HepG2 (cell line): ENCODE measurements around the gene PCSK2.
"Not testable (repeated sequence)": the region's sequence is repeated elsewhere in the genome, so short reads cannot be mapped to it uniquely, and the experiment has no call there.

Experiments
- EZH2 ChIP-seq: conservative IDR thresholded peaks from 2 replicates; pipeline ENCODE4 v1.6.1; 2012; ENCODE audit warnings: mild to moderate bottlenecking, low read depth, low read length, moderate library complexity
- NBN ChIP-seq: fragments of 450-650 bp; conservative IDR thresholded peaks from 2 replicates; pipeline ENCODE4 v1.6.1; 2017
- NR2C2 ChIP-seq: sonication (generic); formaldehyde crosslinking; IDR thresholded peaks from 2 replicates; pipeline ENCODE4 v1.4.0; 2020; ENCODE audit warnings: missing genetic modification reagents, mild to moderate bottlenecking, moderate library complexity, borderline replicate concordance

GRCh38 chr20:17219856-17220255 lies 7.0 kb upstream of the PCSK2 start:
- not testable (repeated sequence) for TF ChIP-seq NBN; NR2C2 (CRISPR knock-in tag); EZH2
